NAMALWA (cell line): Measurements from ENCODE around the gene VAPB.
"Not testable (repeated sequence)": the region's sequence is repeated elsewhere in the genome, so short reads cannot be mapped to it uniquely, and the experiment has no call there.

Experiments
- DNase-seq: peaks from one replicate; pipeline ENCODE4 v3.0.0-alpha.2; 2015; ENCODE audit warnings: low spot score

The VAPB gene

DNA sequence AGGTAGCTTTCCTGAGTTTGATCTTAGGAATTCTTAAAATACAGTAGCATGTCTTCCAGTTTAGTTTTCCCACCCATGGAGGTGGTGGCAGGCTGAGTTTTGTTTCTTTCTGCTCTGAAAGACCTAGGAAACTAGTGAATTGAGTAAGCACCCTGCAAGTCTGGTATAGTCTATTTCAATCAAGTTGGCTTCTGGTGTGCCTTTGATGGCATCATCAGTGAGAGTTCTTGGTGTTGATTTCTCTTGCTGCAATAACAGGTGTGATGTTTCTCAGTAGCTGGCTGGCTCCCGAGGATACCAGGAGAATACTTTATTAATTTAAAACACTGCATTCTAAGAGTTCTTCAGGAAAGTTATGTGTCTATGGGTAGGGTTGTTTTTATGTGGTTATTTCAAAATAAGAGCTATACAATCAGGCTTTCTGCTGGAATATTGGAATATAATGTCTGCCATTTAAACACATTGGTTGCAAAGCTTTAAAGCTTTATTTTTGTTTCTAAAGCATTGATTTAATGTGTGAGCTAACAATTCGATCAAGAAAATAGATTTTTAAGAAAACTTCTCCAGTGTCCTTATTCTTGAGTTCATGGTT is 19.0 kb downstream of the VAPB start:
- no peak for DNase-seq

DNA sequence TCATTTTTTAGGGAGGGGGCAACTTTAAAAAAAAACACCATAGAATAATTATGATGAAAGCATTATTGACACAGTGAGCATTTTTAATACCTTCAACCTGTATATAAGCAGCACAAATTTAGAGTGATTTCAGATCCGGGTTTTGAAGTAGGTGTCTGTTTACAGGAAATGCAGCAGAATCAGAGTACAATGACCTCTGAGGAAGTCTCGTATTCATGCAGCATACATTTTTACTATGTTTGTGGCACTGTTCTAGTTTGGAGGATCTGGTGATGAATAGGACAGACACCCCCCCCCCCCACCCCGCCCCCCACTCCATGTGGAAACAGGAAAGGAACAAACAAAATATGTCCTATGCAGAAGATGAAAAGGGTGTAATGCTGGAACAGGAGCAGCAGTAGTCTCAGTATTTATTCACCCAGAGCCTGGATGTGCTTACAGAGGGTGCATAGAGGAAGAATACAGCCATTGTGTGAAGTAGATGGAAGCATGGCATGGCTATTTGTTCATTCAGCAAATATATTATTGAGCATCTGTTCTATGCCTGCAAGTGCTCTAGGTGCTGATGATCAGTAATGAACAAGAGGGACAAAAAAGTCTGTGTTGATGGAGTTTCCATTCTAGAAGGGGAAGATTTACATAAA is 19.7 kb downstream of the VAPB start:
- DNase-seq = no peak

DNA sequence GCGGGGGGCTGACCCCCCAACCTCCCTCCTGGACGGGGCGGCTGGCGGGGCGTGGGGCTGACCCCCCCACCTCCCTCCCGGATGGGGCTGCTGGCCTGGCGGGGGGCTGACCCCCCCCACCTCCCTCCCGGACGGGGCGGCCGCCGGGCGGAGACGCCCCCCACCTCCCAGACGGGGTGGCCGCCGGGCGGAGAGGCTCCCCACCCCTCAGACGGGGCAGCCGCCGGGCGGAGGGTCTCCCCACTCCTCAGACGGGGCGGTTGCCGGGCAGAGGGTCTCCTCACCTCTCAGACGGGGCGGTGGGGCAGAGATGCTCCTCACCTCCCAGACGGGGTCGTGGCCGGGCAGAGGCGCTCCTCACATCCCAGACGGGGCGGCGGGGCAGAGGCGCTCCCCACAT is 25.2 kb downstream of the VAPB start:
- not testable (repeated sequence) for DNase-seq

DNA sequence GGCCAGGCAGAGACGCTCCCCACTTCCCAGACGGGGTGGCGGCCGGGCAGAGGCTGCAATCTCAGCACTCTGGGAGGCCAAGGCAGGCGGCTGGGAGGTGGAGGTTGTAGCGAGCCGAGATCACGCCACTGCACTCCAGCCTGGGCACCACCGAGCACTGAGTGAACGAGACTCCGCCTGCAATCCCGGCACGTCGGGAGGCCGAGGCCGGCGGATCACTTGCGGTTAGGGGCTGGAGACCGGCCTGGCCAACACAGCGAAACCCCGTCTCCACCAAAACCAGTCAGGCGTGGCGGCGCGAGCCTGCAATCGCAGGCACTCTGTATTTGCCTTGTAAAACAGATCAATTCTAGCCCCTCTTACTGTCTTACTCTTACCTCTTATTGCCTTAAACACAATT is 25.8 kb downstream of the VAPB start:
- not testable (repeated sequence) for DNase-seq

DNA sequence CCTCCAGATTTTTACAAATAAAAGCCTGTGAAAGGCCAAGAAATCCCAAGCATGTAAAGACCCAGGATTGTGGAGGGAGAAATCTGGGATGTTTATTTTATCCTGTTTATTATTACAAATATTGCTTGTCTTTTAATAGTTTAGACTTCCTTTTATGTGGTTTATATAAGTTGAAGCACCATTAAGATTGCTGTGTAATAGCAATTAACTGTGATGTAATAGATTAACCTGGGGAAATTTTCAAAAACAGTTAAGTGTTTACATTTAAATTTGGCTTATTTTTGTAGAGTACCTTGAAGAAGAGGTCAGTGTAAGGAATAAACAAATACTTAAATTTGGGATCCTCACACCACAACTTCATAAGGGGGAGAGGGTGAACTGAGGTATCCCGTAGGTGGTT is 27.0 kb downstream of the VAPB start:
- no peak for DNase-seq

DNA sequence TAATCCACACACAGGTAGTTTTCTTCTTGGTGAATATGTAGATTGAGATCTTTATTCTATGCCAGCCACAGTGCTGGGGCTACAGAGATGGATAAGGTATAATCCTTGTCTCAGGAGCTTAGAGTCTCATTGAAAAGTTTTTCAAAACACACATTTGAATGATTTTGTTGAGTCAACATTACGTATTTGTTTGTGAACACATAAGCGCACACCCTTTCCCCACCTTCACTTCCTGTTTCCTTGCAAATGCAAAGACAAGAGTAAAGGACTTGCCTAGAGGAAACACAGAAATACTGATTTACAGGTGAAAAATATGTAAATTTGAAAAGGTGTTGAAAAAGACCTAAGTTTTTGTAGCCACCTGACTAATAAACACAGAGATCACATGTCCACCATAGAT is 27.8 kb downstream of the VAPB start:
- DNase-seq = no peak

DNA sequence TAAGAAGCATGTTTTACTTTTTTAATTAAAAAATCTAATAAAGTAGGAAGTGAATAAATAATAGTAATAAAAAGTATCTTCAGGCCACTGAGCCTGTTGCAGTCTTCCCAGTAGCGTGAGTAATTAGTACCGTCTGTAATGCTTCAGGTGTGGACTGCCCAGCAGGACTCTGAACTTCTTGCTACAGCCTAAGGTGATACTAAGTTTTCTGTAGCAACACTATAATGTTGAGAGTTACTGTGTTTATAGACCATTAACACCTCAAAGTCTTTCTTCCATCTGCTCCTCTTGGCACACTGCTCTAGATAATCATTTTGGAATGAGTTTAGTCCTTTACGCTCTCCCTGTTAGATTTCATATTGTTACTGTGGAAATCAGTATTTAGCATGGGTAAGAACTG is 28.4 kb downstream of the VAPB start:
- DNase-seq = no peak

DNA sequence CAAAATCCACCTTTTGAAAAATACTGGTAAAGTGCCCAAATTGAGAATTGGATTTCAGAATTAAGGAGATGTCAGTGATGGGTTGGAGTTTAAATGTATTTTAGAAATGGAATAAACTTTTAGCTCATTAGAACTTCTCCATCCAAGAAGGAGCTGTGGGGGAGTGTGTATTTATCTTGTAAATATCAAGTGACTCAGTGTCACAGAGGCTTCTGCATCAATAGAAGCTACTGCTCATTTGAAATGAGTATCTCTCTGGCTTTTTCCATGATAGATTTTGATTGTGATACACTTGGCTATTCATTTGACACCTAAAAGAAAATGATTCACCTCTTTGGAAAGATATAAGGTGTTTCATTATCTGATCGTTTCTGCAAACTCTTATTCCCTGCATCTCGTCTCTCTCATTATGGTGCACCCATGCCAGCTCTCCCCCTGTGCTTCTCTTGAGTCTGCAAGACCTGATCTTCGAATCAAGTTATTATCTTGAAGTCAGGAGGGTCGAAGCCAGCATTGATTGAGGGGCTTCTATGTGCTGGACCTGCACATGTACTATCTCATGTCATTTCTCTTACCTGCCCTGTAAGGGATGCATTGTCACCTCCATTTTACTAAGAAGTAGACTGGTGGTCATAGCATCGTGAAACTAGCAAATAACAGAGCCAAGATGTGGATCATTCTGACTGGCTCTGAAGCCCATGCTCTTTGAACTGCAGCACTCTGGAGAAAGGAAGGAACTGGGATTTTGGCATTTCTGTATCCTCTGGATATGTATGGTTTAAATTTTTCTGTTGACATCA is 30.1 kb downstream of the VAPB start:
- DNase-seq = no peak

DNA sequence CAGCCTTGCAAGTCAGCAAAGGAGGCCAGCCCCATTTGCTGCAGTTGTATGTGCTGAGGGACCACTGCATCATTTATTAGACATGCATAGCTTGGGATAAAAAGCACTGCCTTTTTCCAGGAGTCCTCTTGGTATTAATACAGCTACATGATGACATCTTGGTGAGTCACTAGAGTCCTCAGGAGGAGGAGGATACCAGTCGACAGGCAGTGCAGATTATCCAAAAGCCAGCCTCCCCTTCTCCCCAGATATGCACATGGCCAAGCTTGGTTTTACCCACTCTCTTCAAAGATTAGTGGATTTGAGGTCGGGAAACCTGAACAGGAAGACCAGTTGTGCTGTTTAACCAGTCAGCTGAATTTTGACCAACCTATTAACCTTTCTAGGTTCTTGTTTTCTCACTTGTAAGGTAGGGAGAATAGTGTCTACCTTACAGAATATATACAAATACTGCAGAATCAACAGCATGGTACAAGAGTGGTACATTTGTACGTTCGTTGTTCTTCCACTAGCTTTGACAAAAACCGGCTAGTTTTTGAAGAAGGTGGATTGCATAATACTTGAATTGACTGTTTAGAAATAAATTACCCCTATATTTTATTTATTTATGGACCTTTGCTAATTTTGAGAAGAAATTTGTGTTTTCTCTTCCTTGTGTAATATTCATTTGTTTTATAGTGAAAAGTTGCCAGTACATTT is 31.9 kb downstream of the VAPB start:
- DNase-seq = no peak

DNA sequence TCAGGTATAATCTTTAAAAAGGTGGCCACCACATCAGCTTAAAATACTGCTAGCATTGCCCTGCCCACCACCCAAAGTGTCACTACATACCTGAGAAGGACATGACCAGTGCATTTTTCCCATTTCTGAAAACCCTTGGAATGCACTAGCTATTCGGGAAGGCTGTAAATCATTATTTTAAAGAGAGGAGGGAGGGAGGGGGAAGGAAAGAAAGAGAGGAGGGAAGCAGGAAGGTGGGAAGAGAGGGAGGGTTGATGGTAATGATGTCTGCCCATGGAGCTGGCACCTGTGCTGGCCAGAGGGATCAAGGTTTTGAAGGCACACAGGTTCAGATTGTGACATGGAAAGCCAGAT is 32.4 kb downstream of the VAPB start:
- DNase-seq = no peak

DNA sequence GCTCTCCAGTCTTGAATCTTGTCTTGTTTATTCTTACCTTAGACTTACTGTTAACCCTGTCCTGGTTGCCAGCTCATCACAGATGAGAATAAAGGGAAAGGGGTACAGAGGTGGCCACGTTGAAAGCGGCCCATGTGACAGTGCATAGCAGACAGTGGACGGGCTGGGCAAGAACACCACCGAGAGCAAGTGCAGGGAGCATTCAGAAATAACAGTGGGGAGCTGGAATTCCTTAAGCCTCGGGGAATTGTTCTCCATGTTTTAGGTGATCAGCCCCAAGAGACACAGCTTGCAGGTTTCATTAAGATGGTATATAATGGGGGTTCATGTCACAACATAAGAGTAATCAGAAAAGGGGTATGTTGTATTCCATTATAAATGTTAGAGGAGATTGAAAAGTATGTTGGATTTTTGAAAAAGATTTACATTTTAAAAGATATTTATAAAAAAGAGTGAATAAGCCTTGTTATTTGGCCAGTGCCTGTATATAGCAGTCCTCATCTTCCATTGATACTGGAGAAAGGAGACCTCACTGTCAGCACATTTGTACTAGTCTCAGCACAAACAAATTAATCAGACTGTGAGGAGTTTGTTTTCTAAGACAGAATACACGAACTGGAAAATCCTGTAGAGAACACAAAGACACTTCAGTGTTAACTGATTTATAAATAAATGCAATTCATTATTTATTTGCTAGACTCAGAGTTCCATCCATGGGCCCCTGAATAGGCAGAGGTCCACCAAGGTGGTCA is 35.4 kb downstream of the VAPB start:
- DNase-seq = no peak

DNA sequence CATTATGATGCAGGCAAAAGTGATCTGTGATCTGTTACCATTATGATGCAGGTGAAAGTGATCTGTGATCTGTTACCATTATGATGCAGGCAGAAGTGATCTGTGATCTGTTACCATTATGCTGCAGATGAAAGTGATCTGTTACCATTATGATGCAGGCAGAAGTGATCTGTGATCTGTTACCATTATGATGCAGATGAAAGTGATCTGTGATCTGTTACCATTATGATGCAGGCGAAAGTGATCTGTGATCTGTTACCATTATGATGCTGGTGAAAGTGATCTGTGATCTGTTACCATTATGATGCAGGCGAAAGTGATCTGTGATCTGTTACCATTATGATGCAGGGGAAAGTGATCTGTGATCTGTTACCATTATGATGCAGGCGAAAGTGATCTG is 38.5 kb downstream of the VAPB start:
- not testable (repeated sequence) for DNase-seq

DNA sequence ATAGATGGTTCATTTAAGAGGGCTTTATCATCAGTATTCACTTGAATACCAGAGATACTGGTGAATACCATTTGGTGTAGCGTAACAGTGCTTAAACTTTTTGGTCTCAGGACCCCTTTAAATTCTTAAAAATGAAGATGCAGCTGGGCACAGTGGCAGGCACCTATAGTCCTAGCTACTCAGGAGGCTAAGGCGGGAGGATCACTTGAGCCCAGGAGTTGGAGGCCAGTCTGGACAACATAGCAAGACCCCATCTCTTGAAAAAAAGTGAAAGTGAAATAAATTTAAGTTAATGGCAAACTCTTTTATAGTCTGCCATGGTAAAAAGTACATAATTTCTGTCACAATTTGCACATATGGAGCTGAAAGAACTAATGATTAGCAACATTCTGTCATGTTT is 39.3 kb downstream of the VAPB start:
- no peak for DNase-seq

DNA sequence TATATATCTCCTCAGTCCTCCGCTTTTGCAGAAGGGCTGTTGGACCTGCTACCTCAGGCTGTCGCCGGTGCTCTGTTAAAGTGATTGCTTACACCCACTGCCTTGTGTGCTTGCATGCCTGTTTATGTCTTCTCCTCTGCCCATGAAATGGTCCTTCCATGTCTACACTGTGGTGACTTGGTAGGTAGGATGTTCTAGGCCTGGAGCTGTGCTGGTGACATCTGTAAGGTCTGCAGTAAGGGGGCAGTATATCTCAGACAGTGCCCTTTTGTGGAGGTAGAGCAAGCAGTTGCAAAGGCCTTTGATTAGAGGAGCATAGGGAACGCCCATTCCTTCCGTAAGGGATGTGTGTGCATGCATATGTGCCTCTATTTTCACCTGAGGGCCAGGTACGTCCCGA is 40.3 kb downstream of the VAPB start:
- no peak for DNase-seq

DNA sequence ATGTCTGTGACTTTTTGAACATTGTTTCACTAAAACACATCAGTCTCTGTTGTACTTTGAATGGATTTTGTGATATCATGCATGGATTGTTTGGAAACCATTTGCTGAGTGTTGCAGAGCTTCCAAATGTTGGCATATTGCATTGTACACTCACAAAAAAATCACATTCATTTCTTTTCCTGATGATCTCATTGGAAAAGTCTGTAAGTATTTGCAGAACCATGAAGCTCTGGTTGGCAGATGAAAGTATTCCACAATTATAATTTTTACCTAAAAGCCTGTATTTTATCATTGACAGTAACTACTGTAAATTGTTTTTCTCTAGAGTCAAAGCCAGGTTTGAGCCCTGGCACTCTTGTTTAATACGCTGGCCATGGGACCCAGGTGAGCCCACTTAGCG is 42.1 kb downstream of the VAPB start:
- DNase-seq = no peak

DNA sequence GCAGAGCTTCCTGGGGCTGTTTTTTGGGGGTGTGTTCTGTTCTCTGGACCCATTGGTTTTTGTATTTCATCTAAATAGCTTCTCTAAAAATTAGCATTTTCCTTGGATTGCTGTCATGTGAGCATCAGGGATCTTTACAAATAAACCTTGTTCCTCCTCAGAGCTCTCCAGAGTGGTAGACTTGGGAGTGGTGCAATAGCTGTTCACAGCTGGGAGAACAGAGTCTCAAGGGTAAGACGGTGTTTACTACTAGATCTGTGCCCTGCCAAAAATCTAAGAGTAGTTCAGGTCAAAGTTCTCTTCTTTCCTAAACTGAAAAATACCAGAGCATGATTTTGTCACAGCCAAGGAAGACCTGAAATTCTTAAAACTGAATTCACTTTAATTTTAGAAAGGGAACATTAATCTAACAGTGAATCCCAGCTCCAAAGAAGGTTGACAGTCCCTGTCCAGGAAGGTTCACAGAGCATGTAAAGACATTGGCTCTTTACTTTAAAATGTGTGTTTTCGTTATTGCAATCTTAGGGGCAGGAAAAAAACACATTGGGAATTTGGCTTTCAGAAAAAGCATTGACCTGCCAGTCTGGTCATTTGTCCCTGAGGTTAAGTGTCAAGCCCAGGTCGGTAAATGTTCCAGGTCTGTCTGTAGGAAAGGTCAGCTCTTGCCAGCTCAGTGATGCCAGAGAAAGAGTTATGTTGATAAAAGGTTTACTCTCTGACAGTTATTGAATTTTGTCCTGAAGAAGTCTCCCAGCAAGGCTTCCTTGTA is 43.3 kb downstream of the VAPB start:
- DNase-seq = no peak

DNA sequence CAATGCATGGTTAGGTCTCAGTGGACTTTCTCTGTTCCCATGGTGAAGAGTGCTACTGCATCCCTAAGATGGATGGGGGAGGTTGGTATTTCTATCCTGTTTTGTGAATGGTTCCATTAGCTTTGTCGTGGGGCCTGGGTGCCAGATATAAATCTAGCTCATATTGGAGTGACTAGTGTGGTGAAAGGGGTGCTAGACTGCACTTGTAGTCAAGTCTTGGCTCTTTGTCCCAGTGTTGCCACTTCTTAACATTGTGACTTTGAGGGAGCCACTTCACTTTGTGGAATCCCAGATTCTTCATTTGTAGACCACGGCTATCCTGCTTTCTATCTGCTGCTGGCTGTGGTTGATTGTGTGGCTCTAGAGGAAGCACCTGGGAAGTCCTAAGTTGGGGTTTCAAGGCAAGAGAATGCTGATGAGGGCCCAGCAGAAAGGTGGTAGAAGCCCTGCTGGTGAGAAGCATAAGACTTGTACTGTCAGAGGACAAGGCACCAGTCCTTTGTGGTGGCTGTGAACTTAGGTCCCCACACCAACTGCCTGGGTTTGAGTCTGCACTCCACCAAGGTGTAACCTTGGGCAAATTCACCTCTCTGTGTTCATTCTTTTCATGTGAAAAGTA is 44.1 kb downstream of the VAPB start:
- DNase-seq = no peak

DNA sequence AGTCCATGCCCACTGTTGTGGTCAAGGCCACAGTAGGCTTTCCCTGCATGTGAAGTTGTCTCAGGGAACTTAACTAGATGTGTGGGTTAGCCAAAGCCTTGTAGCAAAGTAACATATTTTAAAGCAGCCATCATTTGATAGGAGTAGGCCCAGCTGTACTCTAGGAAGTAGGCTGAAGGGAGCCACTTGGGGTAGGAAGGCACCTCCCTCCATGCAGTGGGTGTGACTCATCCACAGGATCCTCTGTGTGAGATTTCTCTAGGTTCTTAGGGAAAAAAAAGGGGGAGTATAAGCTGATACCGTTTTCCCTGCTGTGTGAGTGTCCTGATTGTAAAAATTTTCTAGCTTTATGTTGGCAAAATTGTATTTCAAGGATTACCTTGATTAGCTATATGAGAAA is 44.7 kb downstream of the VAPB start:
- no peak for DNase-seq

DNA sequence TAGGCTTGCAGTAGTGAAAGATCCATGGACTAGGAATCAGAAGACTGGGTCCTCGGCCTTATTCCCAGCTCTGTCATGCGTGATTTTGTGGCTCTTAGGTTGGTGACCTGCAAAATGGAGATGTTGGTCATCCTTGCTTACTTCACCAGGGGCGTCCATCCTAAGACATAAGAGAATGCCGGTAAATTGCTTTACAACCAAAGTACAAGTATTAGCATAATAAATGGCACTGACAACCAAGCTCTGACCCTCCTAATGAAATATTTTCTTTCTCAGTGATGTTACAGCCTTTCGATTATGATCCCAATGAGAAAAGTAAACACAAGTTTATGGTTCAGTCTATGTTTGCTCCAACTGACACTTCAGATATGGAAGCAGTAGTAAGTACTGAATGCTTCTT is 45.3 kb downstream of the VAPB start:
- no peak for DNase-seq

DNA sequence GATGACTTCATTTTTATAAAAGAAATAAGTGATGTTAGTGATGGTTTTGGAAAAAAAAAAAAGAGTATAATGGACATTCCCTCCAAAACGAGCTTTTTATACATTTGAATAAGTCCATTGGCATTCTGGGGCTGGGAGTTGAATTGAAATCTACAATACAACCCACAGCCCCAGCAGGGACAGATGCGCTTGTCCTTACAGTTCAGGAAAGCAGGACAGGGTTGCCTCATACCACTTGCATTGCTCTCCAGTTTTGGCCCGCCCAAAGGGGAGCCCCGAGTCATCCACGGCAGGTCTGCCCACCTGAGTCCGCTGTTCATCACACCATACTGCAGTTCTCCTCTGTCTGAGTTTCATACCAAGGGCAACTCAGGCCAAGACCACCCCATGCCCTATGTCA is 46.2 kb downstream of the VAPB start:
- no peak for DNase-seq
